ENCODE results near the gene DRICH1. TPM values are rescaled to one million over a fixed set of nuclear protein-coding genes. Genes with fewer than 3 reads are reported as not detected.

DRICH1 gene
- total RNA-seq, 1 experiment from 2014 or later: 0.15 TPM

DNA sequence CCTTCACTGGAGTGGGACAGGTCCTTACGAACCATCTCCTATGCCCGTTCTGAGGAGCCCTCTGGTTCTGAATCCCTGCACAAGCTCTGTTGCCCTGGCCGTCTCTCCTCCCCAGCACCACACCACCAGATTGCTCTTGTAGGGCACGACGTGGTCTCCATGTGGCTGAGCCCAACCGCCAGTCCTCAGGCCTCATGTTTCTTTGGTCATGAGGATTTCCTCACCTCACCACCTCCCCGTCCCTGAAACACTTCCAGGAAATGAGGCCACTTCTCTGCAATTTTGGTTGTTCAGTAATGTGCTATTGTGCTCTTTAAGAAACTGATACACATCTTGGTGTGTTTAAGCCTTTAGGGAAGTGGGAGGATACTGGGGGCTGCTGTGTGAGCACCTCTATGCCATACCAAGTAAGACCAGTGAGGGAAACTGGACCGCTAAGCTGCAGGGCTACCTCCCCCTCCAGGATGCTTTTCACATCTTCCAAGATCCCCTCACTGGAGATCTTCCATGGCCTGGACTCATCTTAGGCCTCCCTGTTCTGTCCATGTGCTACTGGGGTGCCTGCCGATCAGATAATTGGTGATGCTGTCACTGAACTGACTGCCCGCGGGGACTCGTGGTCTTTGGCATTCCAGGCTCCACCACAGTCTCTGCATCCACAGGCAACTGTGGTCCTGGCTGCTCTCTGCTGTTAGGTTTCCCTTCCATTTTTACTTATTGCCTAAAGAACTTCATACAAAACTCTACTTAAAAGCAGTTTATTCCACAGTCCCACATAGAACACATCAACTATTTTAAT is 21.9 kb downstream of the DRICH1 start:
- Histone ChIP-seq H3F3A (ENCODE audit: low read length, unreplicated experiment) (no peaks in the 10 kb centered on the region), H3K4me3 (ENCODE audit: low read length) (no peak overlapping the region), H3K9ac (ENCODE audit: low read length) (no peak overlapping the region), H3K4me2 (ENCODE audit: low read length) (no peak overlapping the region), H3K79me2 (ENCODE audit: low read length) (no peaks in the 10 kb centered on the region), H3K9me3 (ENCODE audit: low read length) (no peaks in the 10 kb centered on the region), H3K4me1 (ENCODE audit: insufficient read depth, low read length) (no peaks in the 10 kb centered on the region), H2AFZ (ENCODE audit: low read length) (no peak overlapping the region), H3K36me3 (ENCODE audit: low read depth, low read length) (no peaks in the 10 kb centered on the region), H3K27ac (ENCODE audit: low read length) (no peak overlapping the region), H4K20me1 (ENCODE audit: low read length) (no peaks in the 10 kb centered on the region), H3K27me3 (ENCODE audit: low read length) (no peaks in the 10 kb centered on the region), H3K9me2 (replicated peaks; ENCODE audit: low read length) (no peaks in the 10 kb centered on the region)
- DNase-seq (no peak), ATAC-seq (no peak)
- no TSS peak for BruUV-seq (replicated peaks)
- ChIA-PET POLR2A (ENCODE audit: unreplicated experiment) (no interaction called here), CTCF (no interaction called here)
- TF ChIP-seq, protein P1, sequence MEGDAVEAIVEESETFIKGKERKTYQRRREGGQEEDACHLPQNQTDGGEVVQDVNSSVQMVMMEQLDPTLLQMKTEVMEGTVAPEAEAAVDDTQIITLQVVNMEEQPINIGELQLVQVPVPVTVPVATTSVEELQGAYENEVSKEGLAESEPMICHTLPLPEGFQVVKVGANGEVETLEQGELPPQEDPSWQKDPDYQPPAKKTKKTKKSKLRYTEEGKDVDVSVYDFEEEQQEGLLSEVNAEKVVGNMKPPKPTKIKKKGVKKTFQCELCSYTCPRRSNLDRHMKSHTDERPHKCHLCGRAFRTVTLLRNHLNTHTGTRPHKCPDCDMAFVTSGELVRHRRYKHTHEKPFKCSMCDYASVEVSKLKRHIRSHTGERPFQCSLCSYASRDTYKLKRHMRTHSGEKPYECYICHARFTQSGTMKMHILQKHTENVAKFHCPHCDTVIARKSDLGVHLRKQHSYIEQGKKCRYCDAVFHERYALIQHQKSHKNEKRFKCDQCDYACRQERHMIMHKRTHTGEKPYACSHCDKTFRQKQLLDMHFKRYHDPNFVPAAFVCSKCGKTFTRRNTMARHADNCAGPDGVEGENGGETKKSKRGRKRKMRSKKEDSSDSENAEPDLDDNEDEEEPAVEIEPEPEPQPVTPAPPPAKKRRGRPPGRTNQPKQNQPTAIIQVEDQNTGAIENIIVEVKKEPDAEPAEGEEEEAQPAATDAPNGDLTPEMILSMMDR (conservative IDR thresholded peaks at IDR 0.05; ENCODE audit: low read depth, low read length): no peak
- no peak for TF ChIP-seq EZH2phosphoT487 (IDR thresholded peaks at IDR 0.05; ENCODE audit: borderline replicate concordance, low read length)
- TF ChIP-seq EZH2 (IDR thresholded peaks at IDR 0.05; ENCODE audit: low read length, unreplicated experiment): no peak
- intact Hi-C loops (cut with micrococcal nuclease): no loop called here

DNA sequence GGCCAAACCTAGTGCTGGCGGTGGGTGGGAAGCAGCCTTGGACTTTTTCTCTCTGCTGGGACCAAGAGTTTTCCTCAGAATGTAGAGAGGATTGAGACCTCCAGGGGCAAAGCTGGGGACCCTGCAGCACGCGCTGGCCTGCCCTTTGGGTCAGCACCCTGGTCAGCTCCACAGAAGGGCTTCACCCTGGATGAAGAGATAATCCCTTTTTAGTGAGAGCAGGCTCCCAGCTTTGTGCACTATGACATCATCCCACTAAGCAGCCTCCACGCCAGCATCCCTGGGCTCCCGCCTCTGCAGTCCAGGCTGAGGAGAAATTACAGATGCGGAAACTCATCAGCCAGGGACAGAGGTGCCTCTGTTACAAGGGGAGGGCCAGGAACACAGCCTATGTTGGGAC is 23.5 kb downstream of the DRICH1 start:
- no TSS peak for BruUV-seq (replicated peaks)
- no peaks in the 10 kb centered on the region for H3K79me2 ChIP-seq (ENCODE audit: low read length)
- H3K27ac ChIP-seq (ENCODE audit: low read length): no peak overlapping the region
- ATAC-seq (no peak), DNase-seq (peak; percentile 4)
- H3K27me3 ChIP-seq (ENCODE audit: low read length): no peaks in the 10 kb centered on the region
- H2AFZ ChIP-seq (ENCODE audit: low read length): no peak overlapping the region
- H3K36me3 ChIP-seq (ENCODE audit: low read depth, low read length): no peaks in the 10 kb centered on the region
- no peaks in the 10 kb centered on the region for H4K20me1 ChIP-seq (ENCODE audit: low read length)
- H3F3A ChIP-seq (ENCODE audit: low read length, unreplicated experiment): no peaks in the 10 kb centered on the region
- CTCF ChIA-PET: no interaction called here
- intact Hi-C loops (cut with micrococcal nuclease): no loop called here
- POLR2A ChIA-PET (ENCODE audit: unreplicated experiment): no interaction called here
- H3K9ac ChIP-seq (ENCODE audit: low read length): no peak overlapping the region
- no peak overlapping the region for H3K4me2 ChIP-seq (ENCODE audit: low read length)
- H3K4me1 ChIP-seq (ENCODE audit: insufficient read depth, low read length): no peaks in the 10 kb centered on the region
- TF ChIP-seq, protein P1 (conservative IDR thresholded peaks at IDR 0.05; ENCODE audit: low read depth, low read length): no peak
- TF ChIP-seq EZH2 (IDR thresholded peaks at IDR 0.05; ENCODE audit: low read length, unreplicated experiment) (no peak), EZH2phosphoT487 (IDR thresholded peaks at IDR 0.05; ENCODE audit: borderline replicate concordance, low read length) (no peak)
- no peaks in the 10 kb centered on the region for H3K9me3 ChIP-seq (ENCODE audit: low read length)
- H3K4me3 ChIP-seq (ENCODE audit: low read length): no peak overlapping the region
- no peaks in the 10 kb centered on the region for H3K9me2 ChIP-seq (replicated peaks; ENCODE audit: low read length)

All from PC-3 (cell line).